Measurements from ENCODE around the gene JAGN1.

The JAGN1 gene

DNA sequence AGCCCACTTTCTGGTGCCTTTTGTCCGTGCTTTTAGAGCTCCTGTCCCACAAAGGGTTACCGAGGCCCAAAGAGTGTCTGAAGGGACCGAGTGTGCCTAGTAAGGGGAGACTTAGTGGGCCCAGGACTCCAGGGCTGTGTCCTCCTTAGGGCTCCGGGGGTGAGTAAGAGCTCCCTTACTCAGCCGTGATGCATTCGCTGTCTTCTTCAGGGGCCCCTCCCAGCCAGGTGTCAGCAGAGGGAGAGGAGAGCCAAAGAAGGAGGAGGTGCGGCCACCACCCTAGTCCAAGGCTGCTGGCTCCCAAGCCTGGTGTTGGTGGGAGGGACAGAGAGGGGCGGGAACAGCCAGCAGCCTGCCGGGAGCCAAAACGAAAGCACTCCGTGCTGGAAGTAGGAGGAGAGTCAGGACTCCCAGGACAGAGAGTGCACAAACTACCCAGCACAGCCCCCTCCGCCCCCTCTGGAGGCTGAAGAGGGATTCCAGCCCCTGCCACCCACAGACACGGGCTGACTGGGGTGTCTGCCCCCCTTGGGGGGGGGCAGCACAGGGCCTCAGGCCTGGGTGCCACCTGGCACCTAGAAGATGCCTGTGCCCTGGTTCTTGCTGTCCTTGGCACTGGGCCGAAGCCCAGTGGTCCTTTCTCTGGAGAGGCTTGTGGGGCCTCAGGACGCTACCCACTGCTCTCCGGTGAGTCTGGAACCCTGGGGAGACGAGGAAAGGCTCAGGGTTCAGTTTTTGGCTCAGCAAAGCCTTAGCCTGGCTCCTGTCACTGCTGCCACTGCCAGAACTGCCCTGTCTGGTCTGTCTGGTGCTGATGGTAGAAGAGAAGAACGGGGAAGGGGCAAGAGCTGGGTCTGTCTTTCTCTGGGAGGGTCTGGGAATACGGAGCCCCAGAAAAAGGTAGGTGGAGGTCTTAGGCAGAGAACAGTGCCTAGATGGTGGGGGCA, 26.6 kb downstream of the JAGN1 start, which contains the start of gene IL17RC:
TSS of gene IL17RC (plus strand) at position 365 of the 947 bp plus-strand sequence. CDS start at position 583, 218 bp downstream.
- H3K4me3 ChIP-seq (ENCODE audit: insufficient read depth, low read depth, low read length) = peak within 1 kb of the TSS; percentile 56
- H3K36me3 ChIP-seq (ENCODE audit: control insufficient read depth, insufficient read depth, low read length) = no peaks in the 10 kb centered on the region
- no peaks in the 10 kb centered on the region for H3K9me3 ChIP-seq (ENCODE audit: control insufficient read depth, low read length)
- 28 to 32% methylated on average over 19 of the region's 19 CpGs for WGBS, 2 experiments
- H3K27ac ChIP-seq (ENCODE audit: insufficient read depth, low read depth, low read length, poor library complexity, severe bottlenecking) = no peak within 1 kb of the TSS
- H3K4me1 ChIP-seq (ENCODE audit: control insufficient read depth, insufficient read depth, low read length) = peaks cover 8% of the 10 kb centered on the region
- H3K27me3 ChIP-seq (ENCODE audit: control insufficient read depth, insufficient read depth, low read length, poor library complexity, severe bottlenecking) = peaks cover 23% of the 10 kb centered on the region

DNA sequence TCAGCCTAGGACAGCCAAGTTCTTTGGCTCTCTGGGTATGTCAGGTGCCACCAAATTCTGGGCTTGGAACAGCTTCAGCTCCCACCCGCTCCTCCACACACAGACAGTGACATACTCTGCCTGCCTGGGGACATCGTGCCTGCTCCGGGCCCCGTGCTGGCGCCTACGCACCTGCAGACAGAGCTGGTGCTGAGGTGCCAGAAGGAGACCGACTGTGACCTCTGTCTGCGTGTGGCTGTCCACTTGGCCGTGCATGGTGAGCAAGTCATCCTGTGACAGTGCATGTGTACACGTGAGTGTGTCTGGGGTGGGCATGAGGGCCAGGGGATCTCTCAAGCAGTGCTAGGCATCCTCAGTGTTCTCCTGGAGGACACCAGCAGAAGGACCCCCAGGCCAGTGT, 27.4 kb downstream of the JAGN1 start:
- H3K4me1 ChIP-seq (ENCODE audit: control insufficient read depth, insufficient read depth, low read length) = peaks cover 8% of the 10 kb centered on the region
- H3K4me3 ChIP-seq (ENCODE audit: insufficient read depth, low read depth, low read length) = no peak overlapping the region
- 95 to 96% methylated on average over 10 of the region's 10 CpGs for WGBS, 2 experiments
- H3K36me3 ChIP-seq (ENCODE audit: control insufficient read depth, insufficient read depth, low read length) = no peaks in the 10 kb centered on the region
- H3K9me3 ChIP-seq (ENCODE audit: control insufficient read depth, low read length) = no peaks in the 10 kb centered on the region
- H3K27ac ChIP-seq (ENCODE audit: insufficient read depth, low read depth, low read length, poor library complexity, severe bottlenecking) = no peak overlapping the region
- H3K27me3 ChIP-seq (ENCODE audit: control insufficient read depth, insufficient read depth, low read length, poor library complexity, severe bottlenecking) = peaks cover 23% of the 10 kb centered on the region

DNA sequence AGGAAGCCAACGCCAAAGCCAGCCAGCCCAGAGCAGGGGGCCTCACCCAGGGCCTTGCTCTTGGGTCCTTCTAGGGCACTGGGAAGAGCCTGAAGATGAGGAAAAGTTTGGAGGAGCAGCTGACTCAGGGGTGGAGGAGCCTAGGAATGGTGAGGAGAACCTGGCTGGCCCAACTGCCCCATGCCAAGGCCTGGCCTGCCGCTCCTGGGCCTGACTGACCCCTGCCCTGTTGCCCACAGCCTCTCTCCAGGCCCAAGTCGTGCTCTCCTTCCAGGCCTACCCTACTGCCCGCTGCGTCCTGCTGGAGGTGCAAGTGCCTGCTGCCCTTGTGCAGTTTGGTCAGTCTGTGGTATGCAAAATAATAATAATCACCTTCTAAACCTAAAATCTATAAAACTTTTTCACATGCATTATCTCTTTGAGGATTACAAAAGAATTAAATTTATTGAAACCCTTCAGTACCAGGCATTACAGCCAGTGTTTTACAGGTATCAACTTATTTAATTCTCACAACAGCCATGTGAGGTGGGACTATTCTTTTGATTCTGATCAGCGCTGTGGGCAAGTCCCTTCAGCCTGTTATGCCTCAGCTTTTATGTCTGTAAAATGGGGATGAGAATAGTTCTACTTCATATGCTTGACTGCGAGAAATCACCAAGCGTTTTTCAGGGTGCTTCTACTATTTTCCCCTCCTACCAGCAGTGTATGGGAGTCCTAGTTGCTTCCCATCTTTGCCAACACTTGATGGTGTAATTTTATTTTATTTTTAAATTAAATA, 28.0 kb downstream of the JAGN1 start:
- H3K36me3 ChIP-seq (ENCODE audit: control insufficient read depth, insufficient read depth, low read length) = no peaks in the 10 kb centered on the region
- peaks cover 23% of the 10 kb centered on the region for H3K27me3 ChIP-seq (ENCODE audit: control insufficient read depth, insufficient read depth, low read length, poor library complexity, severe bottlenecking)
- no peaks in the 10 kb centered on the region for H3K9me3 ChIP-seq (ENCODE audit: control insufficient read depth, low read length)
- peaks cover 8% of the 10 kb centered on the region for H3K4me1 ChIP-seq (ENCODE audit: control insufficient read depth, insufficient read depth, low read length)
- WGBS, 2 experiments = 91 to 98% methylated on average over 8 of the region's 8 CpGs
- H3K4me3 ChIP-seq (ENCODE audit: insufficient read depth, low read depth, low read length) = no peak overlapping the region
- no peak overlapping the region for H3K27ac ChIP-seq (ENCODE audit: insufficient read depth, low read depth, low read length, poor library complexity, severe bottlenecking)

DNA sequence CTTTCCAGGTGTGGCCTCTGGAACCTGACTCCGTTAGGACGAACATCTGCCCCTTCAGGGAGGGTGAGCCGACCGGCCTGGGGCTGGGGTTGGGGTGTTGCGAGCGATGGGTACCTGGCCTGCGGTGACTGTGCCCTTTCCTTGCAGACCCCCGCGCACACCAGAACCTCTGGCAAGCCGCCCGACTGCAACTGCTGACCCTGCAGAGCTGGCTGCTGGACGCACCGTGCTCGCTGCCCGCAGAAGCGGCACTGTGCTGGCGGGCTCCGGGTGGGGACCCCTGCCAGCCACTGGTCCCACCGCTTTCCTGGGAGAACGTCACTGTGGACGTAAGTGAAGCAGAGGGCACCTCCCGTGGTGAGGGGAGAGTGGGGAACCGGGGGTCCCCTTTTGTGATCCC, 37.7 kb downstream of the JAGN1 start:
- 90 to 91% methylated on average over 23 of the region's 23 CpGs for WGBS, 2 experiments
- Histone ChIP-seq H3K9me3 (ENCODE audit: control insufficient read depth, low read length) (no peaks in the 10 kb centered on the region), H3K36me3 (ENCODE audit: control insufficient read depth, insufficient read depth, low read length) (no peaks in the 10 kb centered on the region)

DNA sequence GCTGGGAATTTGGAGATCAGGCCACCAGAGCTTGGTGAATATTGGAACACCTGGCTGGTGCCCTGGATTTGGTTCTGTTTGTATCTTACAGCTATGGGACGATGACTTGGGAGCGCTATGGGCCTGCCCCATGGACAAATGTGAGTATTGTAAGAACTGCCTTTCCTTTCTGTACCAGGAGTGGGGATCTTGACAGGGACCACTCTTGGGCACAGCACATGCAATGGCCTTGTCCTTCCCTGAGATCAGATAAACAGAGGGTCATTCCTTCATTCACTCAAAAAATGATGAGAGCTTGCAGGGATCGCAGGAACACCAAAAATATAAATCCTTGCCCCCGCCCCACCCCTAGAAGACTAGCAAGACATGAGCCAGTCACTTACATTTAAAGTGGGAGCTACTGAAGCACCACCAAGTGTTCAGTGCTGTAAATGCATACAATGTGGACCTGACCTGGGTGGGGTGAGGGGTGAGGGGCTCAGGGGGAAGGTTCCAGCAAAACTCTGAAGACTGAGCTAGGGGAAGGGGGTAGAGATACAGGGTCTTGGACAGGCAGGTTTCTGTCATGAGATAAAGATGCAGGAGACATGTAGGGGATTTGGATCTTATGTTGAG, 40.5 kb downstream of the JAGN1 start:
- Histone ChIP-seq H3K27me3 (ENCODE audit: control insufficient read depth, insufficient read depth, low read length, poor library complexity, severe bottlenecking) (peaks cover 6% of the 10 kb centered on the region), H3K36me3 (ENCODE audit: control insufficient read depth, insufficient read depth, low read length) (no peaks in the 10 kb centered on the region), H3K9me3 (ENCODE audit: control insufficient read depth, low read length) (no peaks in the 10 kb centered on the region), H3K4me1 (ENCODE audit: control insufficient read depth, insufficient read depth, low read length) (peaks cover 11% of the 10 kb centered on the region), H3K27ac (ENCODE audit: insufficient read depth, low read depth, low read length, poor library complexity, severe bottlenecking) (no peak overlapping the region), H3K4me3 (ENCODE audit: insufficient read depth, low read depth, low read length) (no peak overlapping the region)
- 84 to 93% methylated on average over 4 of the region's 4 CpGs for WGBS, 2 experiments

More for the DNA sequence above, 37.7 kb downstream of the JAGN1 start:
- Histone ChIP-seq H3K4me1 (ENCODE audit: control insufficient read depth, insufficient read depth, low read length) (peaks cover 2% of the 10 kb centered on the region), H3K27ac (ENCODE audit: insufficient read depth, low read depth, low read length, poor library complexity, severe bottlenecking) (no peak overlapping the region), H3K27me3 (ENCODE audit: control insufficient read depth, insufficient read depth, low read length, poor library complexity, severe bottlenecking) (peaks cover 6% of the 10 kb centered on the region), H3K4me3 (ENCODE audit: insufficient read depth, low read depth, low read length) (no peak overlapping the region)

DNA sequence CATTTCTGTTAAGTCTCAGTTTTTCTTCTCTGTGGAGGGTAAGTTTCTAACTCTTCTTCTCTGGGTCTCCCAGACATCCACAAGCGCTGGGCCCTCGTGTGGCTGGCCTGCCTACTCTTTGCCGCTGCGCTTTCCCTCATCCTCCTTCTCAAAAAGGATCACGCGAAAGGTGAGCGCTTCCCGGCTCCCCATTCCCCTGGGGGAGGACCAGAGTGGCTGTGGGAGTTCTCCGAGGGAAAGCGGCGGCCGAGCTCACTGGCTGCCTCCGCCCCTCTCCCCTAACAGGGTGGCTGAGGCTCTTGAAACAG, 42.1 kb downstream of the JAGN1 start:
- Histone ChIP-seq H3K27me3 (ENCODE audit: control insufficient read depth, insufficient read depth, low read length, poor library complexity, severe bottlenecking) (peaks cover 6% of the 10 kb centered on the region), H3K9me3 (ENCODE audit: control insufficient read depth, low read length) (no peaks in the 10 kb centered on the region), H3K27ac (ENCODE audit: insufficient read depth, low read depth, low read length, poor library complexity, severe bottlenecking) (no peak overlapping the region), H3K4me3 (ENCODE audit: insufficient read depth, low read depth, low read length) (peak overlapping the region; percentile 44), H3K36me3 (ENCODE audit: control insufficient read depth, insufficient read depth, low read length) (peaks cover under 1% of the 10 kb centered on the region), H3K4me1 (ENCODE audit: control insufficient read depth, insufficient read depth, low read length) (peaks cover 11% of the 10 kb centered on the region)
- WGBS, 2 experiments = 12 to 15% methylated on average over 13 of the region's 13 CpGs

DNA sequence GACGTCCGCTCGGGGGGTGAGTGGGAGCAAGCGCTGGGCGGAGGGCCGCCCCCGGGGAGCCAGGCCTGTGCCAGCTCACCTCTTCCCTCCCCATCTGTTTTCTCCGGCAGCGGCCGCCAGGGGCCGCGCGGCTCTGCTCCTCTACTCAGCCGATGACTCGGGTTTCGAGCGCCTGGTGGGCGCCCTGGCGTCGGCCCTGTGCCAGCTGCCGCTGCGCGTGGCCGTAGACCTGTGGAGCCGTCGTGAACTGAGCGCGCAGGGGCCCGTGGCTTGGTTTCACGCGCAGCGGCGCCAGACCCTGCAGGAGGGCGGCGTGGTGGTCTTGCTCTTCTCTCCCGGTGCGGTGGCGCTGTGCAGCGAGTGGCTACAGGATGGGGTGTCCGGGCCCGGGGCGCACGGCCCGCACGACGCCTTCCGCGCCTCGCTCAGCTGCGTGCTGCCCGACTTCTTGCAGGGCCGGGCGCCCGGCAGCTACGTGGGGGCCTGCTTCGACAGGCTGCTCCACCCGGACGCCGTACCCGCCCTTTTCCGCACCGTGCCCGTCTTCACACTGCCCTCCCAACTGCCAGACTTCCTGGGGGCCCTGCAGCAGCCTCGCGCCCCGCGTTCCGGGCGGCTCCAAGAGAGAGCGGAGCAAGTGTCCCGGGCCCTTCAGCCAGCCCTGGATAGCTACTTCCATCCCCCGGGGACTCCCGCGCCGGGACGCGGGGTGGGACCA, 42.6 kb downstream of the JAGN1 start:
- peaks cover 4% of the 10 kb centered on the region for H3K36me3 ChIP-seq (ENCODE audit: control insufficient read depth, insufficient read depth, low read length)

DNA sequence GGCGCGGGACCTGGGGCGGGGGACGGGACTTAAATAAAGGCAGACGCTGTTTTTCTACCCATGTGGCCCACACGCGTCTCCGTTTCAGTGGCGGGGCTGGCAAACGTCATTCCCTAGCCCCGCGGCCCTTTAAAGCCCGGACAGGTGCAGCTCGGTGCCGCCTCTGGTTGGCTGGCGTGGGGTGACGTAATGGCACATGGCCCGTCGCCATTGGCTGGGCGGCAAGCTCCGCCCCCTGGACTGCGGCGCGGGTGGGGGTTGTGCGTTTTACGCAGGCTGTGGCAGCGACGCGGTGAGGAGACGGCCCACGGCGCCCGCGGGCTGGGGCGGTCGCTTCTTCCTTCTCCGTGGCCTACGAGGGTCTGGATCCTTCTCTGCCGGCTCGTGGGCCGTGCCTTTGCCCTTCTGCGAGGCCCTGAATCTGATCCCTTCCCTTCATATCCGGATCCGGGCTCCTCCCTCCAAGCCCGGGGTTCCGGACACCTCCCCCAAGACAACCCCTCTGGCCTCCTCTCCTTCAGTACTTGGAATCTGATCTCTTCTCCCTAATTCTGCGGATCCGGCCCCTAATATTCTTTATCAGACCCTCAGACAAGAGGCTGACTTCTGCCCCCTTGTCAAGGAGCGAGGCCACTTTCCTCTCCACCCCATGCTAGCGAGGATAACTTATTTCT, 43.3 kb downstream of the JAGN1 start, which contains the start of gene CRELD1:
TSS of gene CRELD1 (plus strand) at position 274 of the 674 bp plus-strand sequence. CDS start 605 bp downstream, outside the sequence.
- Histone ChIP-seq H3K27me3 (ENCODE audit: control insufficient read depth, insufficient read depth, low read length, poor library complexity, severe bottlenecking) (peaks cover 6% of the 10 kb centered on the region), H3K36me3 (ENCODE audit: control insufficient read depth, insufficient read depth, low read length) (peaks cover 4% of the 10 kb centered on the region), H3K4me3 (ENCODE audit: insufficient read depth, low read depth, low read length) (peak within 1 kb of the TSS; percentile 44), H3K9me3 (ENCODE audit: control insufficient read depth, low read length) (no peaks in the 10 kb centered on the region), H3K4me1 (ENCODE audit: control insufficient read depth, insufficient read depth, low read length) (peaks cover 11% of the 10 kb centered on the region), H3K27ac (ENCODE audit: insufficient read depth, low read depth, low read length, poor library complexity, severe bottlenecking) (peak within 1 kb of the TSS; percentile 83)
- 1% methylated on average over 50 of the region's 50 CpGs for WGBS, 2 experiments

More for the DNA sequence above, 42.6 kb downstream of the JAGN1 start:
- Histone ChIP-seq H3K27ac (ENCODE audit: insufficient read depth, low read depth, low read length, poor library complexity, severe bottlenecking) (peak overlapping the region; percentile 83), H3K4me1 (ENCODE audit: control insufficient read depth, insufficient read depth, low read length) (peaks cover 11% of the 10 kb centered on the region), H3K9me3 (ENCODE audit: control insufficient read depth, low read length) (no peaks in the 10 kb centered on the region), H3K4me3 (ENCODE audit: insufficient read depth, low read depth, low read length) (peak overlapping the region; percentile 44), H3K27me3 (ENCODE audit: control insufficient read depth, insufficient read depth, low read length, poor library complexity, severe bottlenecking) (peaks cover 6% of the 10 kb centered on the region)
- 1% methylated on average over 77 of the region's 77 CpGs for WGBS, 2 experiments

DNA sequence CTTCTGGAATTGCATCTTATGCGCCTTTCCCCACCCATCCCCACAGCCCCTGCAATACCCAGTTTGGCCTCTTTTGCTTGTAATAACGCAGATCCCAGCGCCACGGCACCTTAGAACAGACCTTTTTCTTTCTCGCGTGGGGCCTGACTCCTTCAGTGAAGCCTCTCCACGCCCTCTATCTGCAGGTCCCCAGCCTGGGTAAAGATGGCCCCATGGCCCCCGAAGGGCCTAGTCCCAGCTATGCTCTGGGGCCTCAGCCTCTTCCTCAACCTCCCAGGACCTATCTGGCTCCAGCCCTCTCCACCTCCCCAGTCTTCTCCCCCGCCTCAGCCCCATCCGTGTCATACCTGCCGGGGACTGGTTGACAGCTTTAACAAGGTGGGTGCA, 43.8 kb downstream of the JAGN1 start:
- no peaks in the 10 kb centered on the region for H3K9me3 ChIP-seq (ENCODE audit: control insufficient read depth, low read length)
- peaks cover 4% of the 10 kb centered on the region for H3K36me3 ChIP-seq (ENCODE audit: control insufficient read depth, insufficient read depth, low read length)
- H3K27me3 ChIP-seq (ENCODE audit: control insufficient read depth, insufficient read depth, low read length, poor library complexity, severe bottlenecking) = peaks cover 6% of the 10 kb centered on the region
- peak overlapping the region; percentile 44 for H3K4me3 ChIP-seq (ENCODE audit: insufficient read depth, low read depth, low read length)
- no peak overlapping the region for H3K27ac ChIP-seq (ENCODE audit: insufficient read depth, low read depth, low read length, poor library complexity, severe bottlenecking)
- 49 to 50% methylated on average over 11 of the region's 11 CpGs for WGBS, 2 experiments
- peaks cover 11% of the 10 kb centered on the region for H3K4me1 ChIP-seq (ENCODE audit: control insufficient read depth, insufficient read depth, low read length)

All from ectodermal cell (in vitro differentiated cells).